HG03575 (cell line): ENCODE measurements around the gene NREP.
A peak's percentile ranks its signal among the peaks of the same experiment; 100 is the strongest.

Source experiments
- ATAC-seq: cut with Tn5 transposase; IDR thresholded peaks from one replicate; pipeline ENCODE4 v1.9.1; 2021; ENCODE audit not compliant: unreplicated experiment, insufficient number of reproducible peaks, low FRiP score; ENCODE audit errors: extremely low read depth

NREP gene

GRCh38 chr5:111756581-111757354, at the start of gene NREP:
TSS of gene NREP (minus strand) at chr5:111757194. CDS start at chr5:111755772, 1,422 bp downstream.
- ATAC-seq, result peak; percentile 10

GRCh38 chr5:111806753-111807152, 49.8 kb upstream of the NREP start:
- no peak for ATAC-seq

- ATAC-seq, result no peak
Observed at GRCh38 chr5:111806156-111806555, 49.2 kb upstream of the NREP start.

- no peak for ATAC-seq
Observed at GRCh38 chr5:111805071-111805470, 48.1 kb upstream of the NREP start.

- no peak for ATAC-seq
Observed at GRCh38 chr5:111800351-111800750, 43.4 kb upstream of the NREP start.

GRCh38 chr5:111795142-111795541, 38.1 kb upstream of the NREP start:
- ATAC-seq, result no peak

- no peak for ATAC-seq
Observed at GRCh38 chr5:111792471-111793058, 35.6 kb upstream of the NREP start.

GRCh38 chr5:111790295-111790694, 33.3 kb upstream of the NREP start:
- ATAC-seq, result no peak

GRCh38 chr5:111787006-111787405, 30.0 kb upstream of the NREP start:
- ATAC-seq, result no peak

- no peak for ATAC-seq
Observed at GRCh38 chr5:111784491-111785181, 27.6 kb upstream of the NREP start.

GRCh38 chr5:111783537-111783936, 26.5 kb upstream of the NREP start:
- no peak for ATAC-seq

GRCh38 chr5:111782216-111782615, 25.2 kb upstream of the NREP start:
- ATAC-seq, result no peak

GRCh38 chr5:111781200-111781599, 24.2 kb upstream of the NREP start:
- no peak for ATAC-seq

- no peak for ATAC-seq
Observed at GRCh38 chr5:111779922-111780292, 22.9 kb upstream of the NREP start.

- no peak for ATAC-seq
Observed at GRCh38 chr5:111779260-111779921, 22.4 kb upstream of the NREP start.

GRCh38 chr5:111776913-111777781, 20.2 kb upstream of the NREP start:
- ATAC-seq, result no peak

GRCh38 chr5:111775224-111775623, 18.2 kb upstream of the NREP start:
- no peak for ATAC-seq

- no peak for ATAC-seq
Observed at GRCh38 chr5:111774525-111774924, 17.5 kb upstream of the NREP start.
